ENCODE results near the gene ZDHHC23. TPM values are rescaled to one million over a fixed set of nuclear protein-coding genes. Genes with fewer than 3 reads are reported as not detected.
A peak's percentile ranks its signal among the peaks of the same experiment; 100 is the strongest.

The ZDHHC23 gene
- 8.7 and 9.1 TPM in 2 replicates for total RNA-seq
- polyA plus RNA-seq, result 2.9 and 7.9 TPM in 2 replicates

DNA sequence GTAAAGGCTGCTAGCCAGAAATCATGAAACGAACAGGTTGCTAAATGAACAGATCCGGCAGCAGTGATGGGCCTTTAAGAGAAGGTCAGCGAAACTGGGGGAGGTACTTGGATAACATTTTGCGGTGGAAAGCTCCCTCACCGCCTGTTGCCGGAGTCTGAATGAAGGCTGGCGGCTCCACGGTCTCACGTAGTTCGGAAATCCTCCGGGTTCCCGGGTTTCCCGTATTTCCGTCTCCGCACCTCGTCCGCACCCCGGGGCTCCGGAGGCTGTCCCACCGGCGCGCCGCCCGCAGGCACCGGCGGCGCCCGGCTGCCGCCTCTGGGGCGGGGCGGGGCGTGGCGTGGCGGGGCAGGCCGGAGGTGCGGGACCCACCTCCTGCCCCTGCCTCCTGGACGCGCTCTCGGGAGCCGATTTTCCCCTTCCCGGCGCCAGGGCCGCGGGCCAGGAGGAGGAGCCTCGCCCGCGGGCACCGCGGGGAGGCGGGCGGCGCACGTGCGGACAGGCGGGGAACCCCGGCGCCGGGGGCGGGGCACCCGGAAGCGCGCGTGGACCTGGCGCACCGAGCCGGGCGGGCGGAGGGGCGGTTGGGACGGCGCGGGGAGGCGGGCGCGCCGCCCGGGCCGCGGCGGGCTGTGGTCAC, at the start of gene ZDHHC23:
Gene ZDHHC23 (plus strand): TSS at position 642 of the 643 bp plus-strand sequence. CDS start 790 bp downstream, outside the sequence.
- TF ChIP-seq CTCF (IDR thresholded peaks at IDR 0.05; ENCODE audit: low read depth, low read length), result no peak
- peaks cover 29% of the 10 kb centered on the region for H3K27me3 ChIP-seq
- DNase-seq (ENCODE audit: low read depth in 1 of 2, low spot score in 1 of 2), result peak; percentile 62 to 77
- H3K9me3 ChIP-seq (ENCODE audit: low read depth), result no peaks in the 10 kb centered on the region
- peaks cover 6% of the 10 kb centered on the region for H3K4me1 ChIP-seq (ENCODE audit: low read depth)
- peak within 1 kb of the TSS; percentile 49 for H3K27ac ChIP-seq
- no peaks in the 10 kb centered on the region for H3K36me3 ChIP-seq
- H3K4me3 ChIP-seq, result peak within 1 kb of the TSS; percentile 91

DNA sequence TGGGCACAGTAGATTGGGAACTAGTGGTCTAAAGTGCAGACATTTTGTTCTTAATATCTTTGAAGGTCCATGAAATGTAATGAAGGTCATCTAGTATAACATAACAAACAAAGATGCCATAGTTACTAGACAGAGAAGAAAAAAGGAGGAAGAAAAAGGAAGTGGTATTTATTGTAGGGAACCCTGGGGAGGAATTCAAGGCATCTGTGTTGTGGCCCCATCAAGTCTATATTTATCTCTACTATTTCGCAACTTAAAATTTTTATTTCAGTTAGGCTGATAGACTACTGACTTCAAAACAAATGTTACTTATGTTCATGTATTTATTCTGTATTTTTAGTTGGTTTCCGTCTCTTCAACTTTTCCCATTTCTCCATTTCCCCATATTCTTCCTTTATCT, 48.9 kb upstream of the ZDHHC23 start:
- Histone ChIP-seq H3K9me3 (ENCODE audit: low read depth) (no peaks in the 10 kb centered on the region), H3K27me3 (no peaks in the 10 kb centered on the region), H3K27ac (no peak overlapping the region), H3K4me1 (ENCODE audit: low read depth) (no peaks in the 10 kb centered on the region), H3K36me3 (no peaks in the 10 kb centered on the region), H3K4me3 (no peak overlapping the region)
- DNase-seq (ENCODE audit: low read depth in 1 of 2, low spot score in 1 of 2), result peak in 1 of 2 donors; percentile 73
- no peak for TF ChIP-seq CTCF (IDR thresholded peaks at IDR 0.05; ENCODE audit: low read depth, low read length)

GRCh38 chr3:113906568-113907140, 41.2 kb upstream of the ZDHHC23 start:
- H3K4me3 ChIP-seq, result no peak overlapping the region
- no peak for DNase-seq (ENCODE audit: low read depth in 1 of 2, low spot score in 1 of 2)
- no peaks in the 10 kb centered on the region for H3K36me3 ChIP-seq
- H3K4me1 ChIP-seq (ENCODE audit: low read depth), result no peaks in the 10 kb centered on the region
- H3K27ac ChIP-seq, result no peak overlapping the region
- no peaks in the 10 kb centered on the region for H3K27me3 ChIP-seq
- no peaks in the 10 kb centered on the region for H3K9me3 ChIP-seq (ENCODE audit: low read depth)
- TF ChIP-seq CTCF (IDR thresholded peaks at IDR 0.05; ENCODE audit: low read depth, low read length), result no peak

DNA sequence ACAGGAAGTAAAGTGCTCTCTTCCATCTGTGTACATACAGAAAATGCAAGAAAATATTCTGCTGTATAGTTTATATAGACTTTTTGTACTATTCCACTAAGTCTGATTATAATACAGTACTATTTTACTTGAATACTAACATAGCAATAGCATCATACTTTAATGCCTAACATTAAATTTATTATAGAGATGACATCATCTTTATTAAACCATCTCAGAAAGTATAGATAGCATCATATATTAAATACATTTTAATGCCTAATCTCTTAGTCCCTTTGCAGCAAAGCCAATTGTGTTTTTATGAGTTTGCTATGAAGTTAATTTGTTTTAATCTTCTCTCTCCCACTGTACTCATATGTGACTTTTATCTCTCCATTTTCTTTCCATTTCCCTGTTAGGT, 39.7 kb upstream of the ZDHHC23 start:
- no peak overlapping the region for H3K27ac ChIP-seq
- TF ChIP-seq CTCF (IDR thresholded peaks at IDR 0.05; ENCODE audit: low read depth, low read length), result no peak
- no peaks in the 10 kb centered on the region for H3K4me1 ChIP-seq (ENCODE audit: low read depth)

DNA sequence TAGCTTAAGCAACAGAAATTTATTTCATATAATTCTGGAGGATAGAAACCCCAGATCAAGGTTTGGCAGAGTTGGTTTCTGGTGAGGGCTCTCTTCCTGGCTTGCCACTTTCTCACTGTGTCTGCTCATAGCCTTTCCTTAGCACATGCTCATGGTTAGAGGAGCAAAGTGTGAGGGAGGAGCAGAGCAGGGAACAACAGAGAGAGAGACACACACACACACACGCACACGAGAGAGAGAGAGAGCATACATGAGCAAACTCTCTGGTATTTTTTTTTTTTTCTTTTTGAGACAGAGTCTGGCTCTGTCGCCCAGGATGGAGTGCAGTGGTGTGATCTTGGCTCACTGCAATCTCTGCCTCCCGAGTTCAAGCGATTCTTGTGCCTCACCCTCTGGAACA, 36.8 kb upstream of the ZDHHC23 start:
- Histone ChIP-seq H3K27ac (no peak overlapping the region), H3K4me3 (no peak overlapping the region), H3K27me3 (no peaks in the 10 kb centered on the region), H3K36me3 (no peaks in the 10 kb centered on the region), H3K9me3 (ENCODE audit: low read depth) (no peaks in the 10 kb centered on the region), H3K4me1 (ENCODE audit: low read depth) (no peaks in the 10 kb centered on the region)
- DNase-seq (ENCODE audit: low read depth in 1 of 2, low spot score in 1 of 2), result peak in 1 of 2 donors; percentile 4
- TF ChIP-seq CTCF (IDR thresholded peaks at IDR 0.05; ENCODE audit: low read depth, low read length), result no peak

More for the DNA sequence above, 39.7 kb upstream of the ZDHHC23 start:
- DNase-seq (ENCODE audit: low read depth in 1 of 2, low spot score in 1 of 2), result no peak
- H3K9me3 ChIP-seq (ENCODE audit: low read depth), result no peaks in the 10 kb centered on the region
- H3K27me3 ChIP-seq, result no peaks in the 10 kb centered on the region
- H3K36me3 ChIP-seq, result no peaks in the 10 kb centered on the region
- no peak overlapping the region for H3K4me3 ChIP-seq

Measured in cardiac muscle cell (in vitro differentiated cells and primary cell).